PFSK-1 (cell line): ENCODE results near the gene C19orf25.

Experiments used
- FOXP2 ChIP-seq: optimal IDR thresholded peaks from 2 replicates; pipeline ENCODE3; 2011; ENCODE audit warnings: borderline replicate concordance, control low read depth, inconsistent platforms; ENCODE audit not compliant: insufficient read depth; ENCODE audit errors: extremely low read length, extremely low read depth
- POLR2AphosphoS5 ChIP-seq: IDR thresholded peaks from 2 replicates; pipeline ENCODE4 v1.6.1; 2012; ENCODE audit warnings: low read depth, mild to moderate bottlenecking, control low read depth, low read length, moderate library complexity
- SIN3A ChIP-seq: IDR thresholded peaks from 2 replicates; pipeline ENCODE4 v1.6.1; 2012; ENCODE audit warnings: mild to moderate bottlenecking, low read length, moderate library complexity, borderline replicate concordance; ENCODE audit not compliant: insufficient read depth
- TAF1 ChIP-seq: IDR thresholded peaks from 2 replicates; pipeline ENCODE4 v1.6.1; 2012; ENCODE audit warnings: low read length, control low read depth, borderline replicate concordance; ENCODE audit not compliant: insufficient read depth
- TF ChIP-seq, protein P1 (sequence below), 2 experiments: IDR thresholded peaks; 2 replicates each; pipeline versions ENCODE4 v1.6.1 to v1.8.0; 2011 to 2012; ENCODE audit warnings: low read depth in 2 of 2, low read length in 2 of 2, control low read depth in 1 of 2, inconsistent platforms in 1 of 2, mild to moderate bottlenecking in 1 of 2, moderate library complexity in 1 of 2; ENCODE audit not compliant: insufficient read depth in 1 of 2

DNA sequence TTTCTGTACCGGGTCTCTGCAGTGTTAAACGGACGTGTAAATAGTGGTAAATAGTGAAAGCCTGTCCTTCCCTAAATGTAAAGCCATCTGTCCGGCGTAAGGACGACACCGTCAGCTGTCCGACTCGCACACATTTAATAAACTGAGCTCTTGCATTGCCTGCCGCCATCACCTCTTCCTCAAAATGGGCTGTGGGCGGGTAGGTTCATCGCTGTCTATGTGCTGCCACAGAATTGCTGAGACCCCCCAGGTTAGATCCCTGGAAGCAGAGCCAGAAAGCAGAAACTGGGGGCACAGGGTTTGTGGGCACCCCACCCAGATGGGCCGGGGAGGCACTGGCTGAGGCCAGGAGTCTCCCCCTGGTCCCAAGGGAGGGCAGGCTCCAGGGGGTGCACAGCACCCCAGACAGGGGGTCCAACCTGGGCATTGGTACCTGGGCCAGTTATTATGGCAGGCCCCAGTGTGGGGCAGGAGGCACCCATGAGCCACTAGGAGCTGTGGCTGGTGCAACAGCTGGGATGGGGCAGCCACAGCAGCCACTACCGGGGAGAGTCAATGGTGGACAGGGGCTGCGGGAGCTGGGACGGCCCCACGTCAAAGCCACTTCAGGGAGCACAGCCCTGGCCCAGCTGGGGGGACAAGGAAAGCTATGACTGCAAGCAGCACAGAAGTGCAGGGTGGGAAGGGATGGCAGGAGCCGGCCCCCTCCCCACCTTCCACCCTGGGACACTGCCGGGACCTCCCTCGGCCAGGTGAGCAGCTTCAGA lies 5.7 kb downstream of the C19orf25 start:
- peak; percentile 17; the same call in 1 of the 2 replicates for TF ChIP-seq POLR2AphosphoS5
- no peak for TF ChIP-seq TAF1
- TF ChIP-seq, protein P1, sequence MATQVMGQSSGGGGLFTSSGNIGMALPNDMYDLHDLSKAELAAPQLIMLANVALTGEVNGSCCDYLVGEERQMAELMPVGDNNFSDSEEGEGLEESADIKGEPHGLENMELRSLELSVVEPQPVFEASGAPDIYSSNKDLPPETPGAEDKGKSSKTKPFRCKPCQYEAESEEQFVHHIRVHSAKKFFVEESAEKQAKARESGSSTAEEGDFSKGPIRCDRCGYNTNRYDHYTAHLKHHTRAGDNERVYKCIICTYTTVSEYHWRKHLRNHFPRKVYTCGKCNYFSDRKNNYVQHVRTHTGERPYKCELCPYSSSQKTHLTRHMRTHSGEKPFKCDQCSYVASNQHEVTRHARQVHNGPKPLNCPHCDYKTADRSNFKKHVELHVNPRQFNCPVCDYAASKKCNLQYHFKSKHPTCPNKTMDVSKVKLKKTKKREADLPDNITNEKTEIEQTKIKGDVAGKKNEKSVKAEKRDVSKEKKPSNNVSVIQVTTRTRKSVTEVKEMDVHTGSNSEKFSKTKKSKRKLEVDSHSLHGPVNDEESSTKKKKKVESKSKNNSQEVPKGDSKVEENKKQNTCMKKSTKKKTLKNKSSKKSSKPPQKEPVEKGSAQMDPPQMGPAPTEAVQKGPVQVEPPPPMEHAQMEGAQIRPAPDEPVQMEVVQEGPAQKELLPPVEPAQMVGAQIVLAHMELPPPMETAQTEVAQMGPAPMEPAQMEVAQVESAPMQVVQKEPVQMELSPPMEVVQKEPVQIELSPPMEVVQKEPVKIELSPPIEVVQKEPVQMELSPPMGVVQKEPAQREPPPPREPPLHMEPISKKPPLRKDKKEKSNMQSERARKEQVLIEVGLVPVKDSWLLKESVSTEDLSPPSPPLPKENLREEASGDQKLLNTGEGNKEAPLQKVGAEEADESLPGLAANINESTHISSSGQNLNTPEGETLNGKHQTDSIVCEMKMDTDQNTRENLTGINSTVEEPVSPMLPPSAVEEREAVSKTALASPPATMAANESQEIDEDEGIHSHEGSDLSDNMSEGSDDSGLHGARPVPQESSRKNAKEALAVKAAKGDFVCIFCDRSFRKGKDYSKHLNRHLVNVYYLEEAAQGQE (IDR thresholded peaks at IDR 0.05; ENCODE audit: insufficient read depth in 1 of 2, low read depth in 2 of 2, low read length in 2 of 2), result no peak
- TF ChIP-seq SIN3A, result no peak
- TF ChIP-seq FOXP2, result no peak
